ENCODE results near the gene PITPNC1. TPM values are rescaled to one million over a fixed set of nuclear protein-coding genes. Genes with fewer than 3 reads are reported as not detected.
"Not testable (repeated sequence)": the region's sequence is repeated elsewhere in the genome, so short reads cannot be mapped to it uniquely, and the experiment has no call there.

PITPNC1 gene
- total and polyA plus RNA-seq, 8 donors: 9.7 to 21.9 (median 11.3) TPM

DNA sequence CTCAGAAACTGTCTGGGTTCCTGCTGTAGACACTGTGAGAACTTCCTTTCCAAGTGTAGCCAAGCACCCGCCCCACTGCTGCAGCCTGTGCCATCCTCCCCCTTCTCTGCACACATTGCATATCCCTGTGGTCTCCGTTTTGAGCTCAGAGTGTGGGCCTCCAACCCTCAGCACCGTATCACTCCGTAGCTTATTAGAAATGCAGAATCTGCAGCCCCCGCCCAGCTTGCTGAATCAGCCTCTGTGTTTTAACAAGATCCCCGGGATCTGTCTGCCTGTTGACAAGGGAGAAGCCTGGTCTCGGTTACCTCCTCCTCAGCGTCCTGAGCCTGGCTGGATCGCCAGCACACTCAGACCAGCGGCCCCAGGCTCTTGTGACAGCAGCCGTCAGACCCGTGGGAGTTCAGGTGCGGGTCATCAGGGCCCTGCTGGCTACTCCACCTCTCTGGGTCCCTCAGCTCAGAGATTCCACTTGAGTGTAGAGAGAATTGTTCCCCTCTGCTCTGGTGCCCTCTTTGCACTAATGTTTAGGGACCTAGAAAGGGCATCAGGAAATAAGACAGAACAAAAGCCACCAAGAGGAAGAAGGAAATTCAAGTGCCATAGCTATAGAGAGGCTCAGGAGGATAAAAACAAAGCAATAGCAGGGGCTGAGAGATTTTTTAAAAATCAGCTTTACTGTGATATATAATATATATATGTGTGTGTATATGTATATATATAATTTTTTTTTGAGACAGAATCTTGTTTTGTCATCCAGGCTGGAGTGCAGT is 92.3 kb downstream of the PITPNC1 start:
- TF ChIP-seq, protein P1, sequence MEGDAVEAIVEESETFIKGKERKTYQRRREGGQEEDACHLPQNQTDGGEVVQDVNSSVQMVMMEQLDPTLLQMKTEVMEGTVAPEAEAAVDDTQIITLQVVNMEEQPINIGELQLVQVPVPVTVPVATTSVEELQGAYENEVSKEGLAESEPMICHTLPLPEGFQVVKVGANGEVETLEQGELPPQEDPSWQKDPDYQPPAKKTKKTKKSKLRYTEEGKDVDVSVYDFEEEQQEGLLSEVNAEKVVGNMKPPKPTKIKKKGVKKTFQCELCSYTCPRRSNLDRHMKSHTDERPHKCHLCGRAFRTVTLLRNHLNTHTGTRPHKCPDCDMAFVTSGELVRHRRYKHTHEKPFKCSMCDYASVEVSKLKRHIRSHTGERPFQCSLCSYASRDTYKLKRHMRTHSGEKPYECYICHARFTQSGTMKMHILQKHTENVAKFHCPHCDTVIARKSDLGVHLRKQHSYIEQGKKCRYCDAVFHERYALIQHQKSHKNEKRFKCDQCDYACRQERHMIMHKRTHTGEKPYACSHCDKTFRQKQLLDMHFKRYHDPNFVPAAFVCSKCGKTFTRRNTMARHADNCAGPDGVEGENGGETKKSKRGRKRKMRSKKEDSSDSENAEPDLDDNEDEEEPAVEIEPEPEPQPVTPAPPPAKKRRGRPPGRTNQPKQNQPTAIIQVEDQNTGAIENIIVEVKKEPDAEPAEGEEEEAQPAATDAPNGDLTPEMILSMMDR (IDR thresholded peaks at IDR 0.05): no peak
- peak; percentile 62 for ATAC-seq
- intact Hi-C loops (cut with DNase I): no loop called here
- peaks cover 0 to 2% of the 10 kb centered on the region in 2 donors for H3K9me3 ChIP-seq
- no peak for DNase-seq
- no peaks in the 10 kb centered on the region for H3K36me3 ChIP-seq
- no peak overlapping the region for H3K4me3 ChIP-seq
- H3K4me1 ChIP-seq: peaks cover 0 to 30% of the 10 kb centered on the region in 2 donors
- H3K27ac ChIP-seq: peak overlapping the region; percentile 26 to 57
- no peaks in the 10 kb centered on the region for H3K27me3 ChIP-seq

DNA sequence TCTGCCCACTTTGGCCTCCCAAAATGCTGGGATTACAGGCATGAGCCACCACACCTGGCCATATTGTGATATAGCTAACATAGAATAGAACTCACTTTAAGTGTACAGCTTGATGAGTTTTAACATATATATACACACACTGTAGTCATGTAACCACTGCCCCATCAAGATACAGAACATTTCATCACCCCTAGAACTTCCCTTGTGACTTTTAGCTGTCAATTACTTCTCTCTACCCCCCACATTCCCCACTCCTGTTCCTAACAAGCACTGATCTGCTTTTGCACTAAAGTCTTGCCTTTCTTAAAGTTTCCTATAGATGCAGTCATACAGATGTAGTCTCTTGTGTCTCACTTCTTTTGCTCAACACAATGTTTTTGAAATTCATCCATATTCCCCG is 93.1 kb downstream of the PITPNC1 start:
- Histone ChIP-seq H3K4me1 (peaks cover 0 to 38% of the 10 kb centered on the region in 2 donors), H3K27me3 (no peaks in the 10 kb centered on the region), H3K9me3 (peaks cover 0 to 2% of the 10 kb centered on the region in 2 donors), H3K36me3 (no peaks in the 10 kb centered on the region), H3K4me3 (no peak overlapping the region), H3K27ac (peak overlapping the region in 1 of 2 donors; percentile 57)
- TF ChIP-seq, protein P1 (IDR thresholded peaks at IDR 0.05): no peak
- intact Hi-C loops (cut with DNase I): no loop called here
- DNase-seq (no peak), ATAC-seq (no peak)

DNA sequence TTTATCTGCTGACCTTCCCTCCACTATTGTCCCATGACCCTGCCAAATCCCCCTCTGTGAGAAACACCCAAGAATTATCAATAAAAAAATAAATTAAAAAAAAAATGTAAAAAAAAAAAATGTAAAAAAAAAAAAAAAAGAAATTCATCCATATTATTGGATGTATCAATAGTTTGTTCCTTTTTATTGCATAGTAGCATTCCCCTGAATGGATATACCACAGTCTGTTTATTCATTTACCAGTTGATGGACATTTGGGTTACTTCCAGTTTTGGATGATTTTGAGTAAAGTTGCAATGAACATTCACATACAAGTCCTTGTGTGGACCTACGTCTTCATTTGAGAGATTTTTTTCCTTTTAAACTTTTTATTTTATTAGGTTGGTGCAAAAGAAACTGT is 94.0 kb downstream of the PITPNC1 start:
- H3K4me1 ChIP-seq: peaks cover 0 to 44% of the 10 kb centered on the region in 2 donors
- intact Hi-C loops (cut with DNase I): no loop called here
- DNase-seq: no peak
- H3K27ac ChIP-seq: no peak overlapping the region
- H3K9me3 ChIP-seq: peaks cover 0 to 2% of the 10 kb centered on the region in 2 donors
- TF ChIP-seq, protein P1 (IDR thresholded peaks at IDR 0.05): no peak
- no peak for ATAC-seq
- H3K27me3 ChIP-seq: no peaks in the 10 kb centered on the region
- H3K36me3 ChIP-seq: no peaks in the 10 kb centered on the region
- no peak overlapping the region for H3K4me3 ChIP-seq

DNA sequence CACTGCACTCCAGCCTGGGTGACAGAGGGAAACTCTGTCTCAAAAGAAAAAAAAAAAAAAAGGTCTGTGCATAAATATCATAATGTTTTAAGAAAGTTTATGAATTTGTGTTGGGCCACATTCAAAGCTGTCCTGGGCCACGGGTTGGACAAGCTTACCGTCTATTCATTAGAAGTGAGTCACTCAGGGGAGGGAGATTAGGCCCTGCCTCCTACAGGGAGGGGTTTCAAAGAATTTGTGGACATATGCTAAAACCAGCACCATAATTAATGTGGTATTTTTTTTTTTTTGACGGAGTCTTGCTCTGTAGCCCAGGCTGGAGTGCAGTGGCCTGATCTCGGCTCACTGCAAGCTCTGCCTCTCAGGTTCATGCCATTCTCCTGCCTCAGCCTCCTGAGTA is 95.5 kb downstream of the PITPNC1 start:
- ATAC-seq; H3K36me3 ChIP-seq; H3K9me3 ChIP-seq; H3K27ac ChIP-seq; H3K4me3 ChIP-seq; DNase-seq; H3K27me3 ChIP-seq; intact Hi-C loops (cut with DNase I): not testable (repeated sequence)
- H3K4me1 ChIP-seq: peaks cover 0 to 48% of the 10 kb centered on the region in 2 donors

DNA sequence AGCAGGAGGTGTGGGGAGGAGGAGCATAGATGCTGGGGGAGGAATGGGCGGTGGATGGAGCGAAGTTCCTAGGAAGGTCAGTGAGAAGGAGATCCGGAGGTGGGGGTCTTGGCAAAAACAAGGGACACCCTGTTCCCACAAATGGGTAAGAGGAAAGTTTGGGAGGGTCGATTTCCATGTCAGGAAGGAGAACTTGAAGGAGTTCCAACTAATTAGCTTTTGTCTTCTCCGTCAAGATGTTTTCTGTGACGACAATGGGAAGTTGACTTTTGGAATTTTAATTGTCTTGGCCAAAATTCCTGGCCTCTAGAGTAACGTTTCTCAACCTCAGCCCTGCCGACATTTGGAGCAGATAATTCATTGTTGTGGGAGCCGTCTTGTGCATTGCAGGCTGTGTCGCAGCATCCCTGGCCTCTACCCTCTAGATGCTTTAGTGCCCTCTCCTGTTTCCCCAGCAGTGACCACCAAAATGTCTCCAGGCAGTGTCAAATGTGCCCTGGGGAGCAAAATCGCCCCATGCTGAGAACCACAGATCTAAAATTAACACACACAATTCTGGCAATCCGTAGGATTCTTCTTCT is 97.1 kb downstream of the PITPNC1 start:
- peak overlapping the region in 1 of 2 donors; percentile 16 for H3K27ac ChIP-seq
- no peak overlapping the region for H3K4me3 ChIP-seq
- intact Hi-C loops (cut with DNase I): no loop called here
- no peaks in the 10 kb centered on the region for H3K27me3 ChIP-seq
- peaks cover 0 to 2% of the 10 kb centered on the region in 2 donors for H3K9me3 ChIP-seq
- no peaks in the 10 kb centered on the region for H3K36me3 ChIP-seq
- no peak for ATAC-seq
- TF ChIP-seq, protein P1 (IDR thresholded peaks at IDR 0.05): no peak
- H3K4me1 ChIP-seq: peaks cover 0 to 49% of the 10 kb centered on the region in 2 donors
- no peak for DNase-seq
